OCI-LY3 (cell line): ENCODE results near the gene MGRN1.
A peak's percentile ranks its signal among the peaks of the same experiment; 100 is the strongest.

Experiments
- H2AFZ ChIP-seq: fragments of 200-600, 300-600 bp; shearing (Covaris generic); 2 replicates; pipeline ENCODE4 v1.6.0; 2014; ENCODE audit warnings: antibody characterized with exemption, low read depth, low read length
- H3K27ac ChIP-seq: fragments of 200-600, 300-600 bp; sonication (generic); 2 replicates; pipeline ENCODE4 v1.5.1; 2014; ENCODE audit warnings: mild to moderate bottlenecking, low read length, moderate library complexity, mixed read lengths
- H3K27me3 ChIP-seq: fragments of 200-600, 300-600 bp; sonication (generic); 2 replicates; pipeline ENCODE4 v1.6.1; 2014; ENCODE audit warnings: low read depth, low read length, mixed read lengths
- H3K36me3 ChIP-seq: fragments of 200-600, 300-600 bp; sonication (generic); replicated peaks from 2 replicates; pipeline ENCODE3; 2014; ENCODE audit warnings: low read depth, low read length, mixed read lengths
- H3K4me1 ChIP-seq: fragments of 300-600, 200-600 bp; sonication (generic); 2 replicates; pipeline ENCODE4 v1.6.1; 2014; ENCODE audit warnings: low read length, mixed read lengths
- H3K4me2 ChIP-seq: fragments of 200-600, 300-600 bp; sonication (generic); 2 replicates; pipeline ENCODE4 v1.6.1; 2014; ENCODE audit warnings: low read length, mixed read lengths
- H3K4me3 ChIP-seq: fragments of 300-600, 200-600 bp; sonication (generic); 2 replicates; pipeline ENCODE4 v1.5.1; 2014; ENCODE audit warnings: antibody characterized with exemption, mild to moderate bottlenecking, low read length, moderate library complexity
- H3K79me2 ChIP-seq: fragments of 300-600, 200-600 bp; shearing (Covaris generic); 2 replicates; pipeline ENCODE4 v1.6.1; 2014; ENCODE audit warnings: mild to moderate bottlenecking, low read length, mixed read lengths
- H3K9ac ChIP-seq: fragments of 300-600, 200-600 bp; shearing (Covaris generic); 2 replicates; pipeline ENCODE4 v1.6.0; 2014; ENCODE audit warnings: mild to moderate bottlenecking, low read length, moderate library complexity
- H3K9me3 ChIP-seq: fragments of 200-600, 300-600 bp; shearing (Covaris generic); 2 replicates; pipeline ENCODE4 v1.6.1; 2014; ENCODE audit warnings: low read length, mixed read lengths; ENCODE audit not compliant: insufficient read depth
- H4K20me1 ChIP-seq: fragments of 200-600, 300-600 bp; sonication (generic); 2 replicates; pipeline ENCODE4 v1.6.1; 2016; ENCODE audit warnings: low read length, mixed read lengths; ENCODE audit not compliant: insufficient read depth
- CTCF ChIP-seq: fragments of 200-600, 300-600 bp; sonication (generic); IDR thresholded peaks from 2 replicates; pipeline ENCODE4 v1.5.1; 2014; ENCODE audit warnings: antibody characterized with exemption, low read length, low read depth
- EZH2phosphoT487 ChIP-seq: fragments of 200-600 bp; shearing (Covaris generic); IDR thresholded peaks from 2 replicates; pipeline ENCODE4 v1.6.1; 2018; ENCODE audit warnings: antibody characterized with exemption, mixed run types, low read depth

The MGRN1 gene

GRCh38 chr16:4618645-4619418 is 5.8 kb upstream of the MGRN1 start:
- no peak overlapping the region for H2AFZ ChIP-seq
- no peak overlapping the region for H3K4me3 ChIP-seq
- H3K27me3 ChIP-seq: no peaks in the 10 kb centered on the region
- no peaks in the 10 kb centered on the region for H3K9me3 ChIP-seq
- no peak overlapping the region for H3K9ac ChIP-seq
- peaks cover 12% of the 10 kb centered on the region for H3K4me1 ChIP-seq
- H3K4me2 ChIP-seq: no peak overlapping the region
- H3K27ac ChIP-seq: no peak overlapping the region
- no peaks in the 10 kb centered on the region for H3K36me3 ChIP-seq
- no peaks in the 10 kb centered on the region for H4K20me1 ChIP-seq
- peaks cover 15% of the 10 kb centered on the region for H3K79me2 ChIP-seq
- TF ChIP-seq EZH2phosphoT487: no peak
- TF ChIP-seq CTCF: no peak

DNA sequence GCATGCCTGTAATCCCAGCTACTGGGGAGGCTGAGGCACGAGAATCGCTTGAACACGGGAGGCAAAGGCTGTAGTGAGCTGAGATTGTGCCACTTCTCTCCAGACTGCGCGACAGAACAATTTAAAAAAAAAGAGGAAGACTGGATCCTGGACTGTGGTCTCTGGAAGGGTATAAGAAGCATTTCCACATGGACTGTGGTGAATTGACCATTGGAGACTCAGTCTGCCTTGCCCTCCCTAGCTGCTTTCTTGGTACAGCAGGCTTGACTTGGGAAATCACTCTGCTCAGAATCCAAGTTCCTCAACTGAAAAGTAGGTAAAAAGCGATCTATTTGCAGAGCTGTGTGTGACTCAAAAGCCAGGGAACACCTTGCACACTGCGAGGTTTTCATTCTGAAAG is 1.0 kb upstream of the MGRN1 start:
- H2AFZ ChIP-seq: 0 out of 2 replicates have a peak overlapping the region, but pooled peaks have one; percentile 90

DNA sequence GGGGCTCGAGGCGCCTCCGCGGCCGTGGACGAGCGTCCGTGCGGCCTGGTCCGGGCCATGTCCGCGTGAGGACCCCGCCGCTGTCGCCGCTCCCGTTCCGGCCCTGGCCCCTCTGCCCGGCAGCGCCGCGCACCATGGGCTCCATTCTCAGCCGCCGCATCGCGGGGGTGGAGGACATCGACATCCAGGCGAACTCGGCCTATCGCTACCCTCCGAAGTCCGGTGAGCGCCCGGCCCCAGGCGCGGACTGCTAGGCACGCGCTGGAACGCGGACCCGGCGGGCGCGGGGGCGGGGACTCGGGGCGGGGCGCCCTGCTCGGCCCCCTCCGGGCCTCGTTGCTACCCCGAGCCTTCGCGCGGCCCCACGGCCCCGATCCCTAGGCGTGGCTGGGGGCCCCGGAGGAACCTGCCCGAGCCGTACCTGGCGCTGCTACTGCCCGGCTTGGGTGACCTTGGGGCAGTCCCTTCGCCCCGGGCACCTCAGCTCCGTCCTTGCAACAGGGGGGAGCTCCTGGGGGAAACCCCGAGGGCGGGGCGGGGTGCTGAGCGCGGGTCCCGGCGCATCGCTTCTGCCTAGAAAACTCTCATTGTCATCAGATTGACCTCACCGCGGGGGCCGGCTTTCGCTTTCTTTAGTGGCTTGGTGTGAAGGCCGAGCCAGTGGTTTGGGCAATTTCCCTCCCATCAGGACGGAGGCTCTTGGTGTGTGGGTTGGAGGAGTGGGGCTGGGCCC is 367 bp downstream of the MGRN1 start:
- H3K4me3 ChIP-seq: peak overlapping the region; percentile 94

More for the DNA sequence above, 1.0 kb upstream of the MGRN1 start:
- Histone ChIP-seq H3K27me3 (no peaks in the 10 kb centered on the region), H3K36me3 (peaks cover 9% of the 10 kb centered on the region), H3K4me2 (peak overlapping the region; percentile 74), H3K9me3 (no peaks in the 10 kb centered on the region), H3K4me3 (peak overlapping the region; percentile 94), H4K20me1 (peaks cover 14% of the 10 kb centered on the region), H3K9ac (peak overlapping the region; percentile 95), H3K27ac (no peak overlapping the region), H3K79me2 (peaks cover 34% of the 10 kb centered on the region), H3K4me1 (peaks cover 14% of the 10 kb centered on the region)
- TF ChIP-seq EZH2phosphoT487 (no peak), CTCF (no peak)

More for the DNA sequence above, 367 bp downstream of the MGRN1 start:
- peak overlapping the region; percentile 95 for H3K9ac ChIP-seq
- H3K27me3 ChIP-seq: no peaks in the 10 kb centered on the region
- peaks cover 9% of the 10 kb centered on the region for H3K36me3 ChIP-seq
- H3K79me2 ChIP-seq: peaks cover 45% of the 10 kb centered on the region
- H3K27ac ChIP-seq: peak overlapping the region; percentile 74
- H2AFZ ChIP-seq: peak overlapping the region; percentile 43; the same call in 1 of the 2 replicates
- peaks cover 14% of the 10 kb centered on the region for H4K20me1 ChIP-seq
- H3K4me2 ChIP-seq: peak overlapping the region; percentile 99
- H3K4me1 ChIP-seq: peaks cover 14% of the 10 kb centered on the region
- no peaks in the 10 kb centered on the region for H3K9me3 ChIP-seq
- no peak for TF ChIP-seq CTCF
- no peak for TF ChIP-seq EZH2phosphoT487
